ENCODE measurements around the gene NNT. TPM values are rescaled to one million over a fixed set of nuclear protein-coding genes. Genes with fewer than 3 reads are reported as not detected.

Gene NNT
- total RNA-seq, 4 donors from 2014 or later = 52.0 to 91.1 (median 74.3) TPM

DNA sequence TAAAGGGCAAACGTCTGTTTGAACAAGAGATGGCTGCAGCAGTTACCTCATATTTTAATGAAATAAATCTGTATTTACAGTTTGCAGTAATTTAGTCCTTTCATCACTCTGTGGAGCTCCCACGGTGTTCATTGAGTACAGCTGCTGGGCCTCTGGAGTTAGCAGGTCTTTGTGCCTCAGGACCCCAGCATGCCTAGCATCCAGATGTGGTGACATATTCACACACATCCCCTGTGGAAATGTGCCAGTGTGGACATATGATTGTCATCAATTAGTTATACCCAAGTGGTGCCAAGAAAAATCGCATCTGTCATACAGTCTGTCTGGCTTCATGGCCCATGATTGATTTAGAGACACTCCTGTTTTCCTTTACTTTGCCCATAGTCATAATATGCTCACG, 77.3 kb downstream of the NNT start:
- no peak for ATAC-seq
- Histone ChIP-seq H3K36me3 (peaks cover 0 to 33% of the 10 kb centered on the region in 2 donors), H3K27me3 (no peaks in the 10 kb centered on the region), H3K9me3 (no peaks in the 10 kb centered on the region), H3K27ac (no peak overlapping the region), H3K4me3 (no peak overlapping the region), H3K4me1 (peaks cover 6 to 30% (median 14%) of the 10 kb centered on the region in 3 donors)
- WGBS, 2 donors (ENCODE audit: low coverage in 1 of 2) = 50 to 71% methylated on average over 4 of the region's 4 CpGs
- TF ChIP-seq POLR2A (IDR thresholded peaks at IDR 0.05) = no peak
- no peak for TF ChIP-seq POLR2AphosphoS5 (IDR thresholded peaks at IDR 0.05)
- TF ChIP-seq EP300 (IDR thresholded peaks at IDR 0.05) = no peak
- TF ChIP-seq CTCF (IDR thresholded peaks at IDR 0.05) = no peak

- H3K27me3 ChIP-seq = no peaks in the 10 kb centered on the region
- no peak for TF ChIP-seq POLR2A (IDR thresholded peaks at IDR 0.05)
- peak; percentile 31 for TF ChIP-seq POLR2AphosphoS5 (IDR thresholded peaks at IDR 0.05)
- peak; percentile 75 for ATAC-seq
- no peaks in the 10 kb centered on the region for H3K9me3 ChIP-seq
- H3K36me3 ChIP-seq = peaks cover 0 to 9% of the 10 kb centered on the region in 2 donors
- no peak overlapping the region for H3K4me3 ChIP-seq
- H3K4me1 ChIP-seq = peaks cover 6 to 35% (median 14%) of the 10 kb centered on the region in 3 donors
- WGBS, 2 donors (ENCODE audit: low coverage in 1 of 2) = 45 to 56% methylated on average over 4 of the region's 4 CpGs
- H3K27ac ChIP-seq = peak overlapping the region; percentile 18 to 73 (median 66)
These were observed 81.0 kb downstream of the NNT start for GRCh38 chr5:43683884-43684471.

DNA sequence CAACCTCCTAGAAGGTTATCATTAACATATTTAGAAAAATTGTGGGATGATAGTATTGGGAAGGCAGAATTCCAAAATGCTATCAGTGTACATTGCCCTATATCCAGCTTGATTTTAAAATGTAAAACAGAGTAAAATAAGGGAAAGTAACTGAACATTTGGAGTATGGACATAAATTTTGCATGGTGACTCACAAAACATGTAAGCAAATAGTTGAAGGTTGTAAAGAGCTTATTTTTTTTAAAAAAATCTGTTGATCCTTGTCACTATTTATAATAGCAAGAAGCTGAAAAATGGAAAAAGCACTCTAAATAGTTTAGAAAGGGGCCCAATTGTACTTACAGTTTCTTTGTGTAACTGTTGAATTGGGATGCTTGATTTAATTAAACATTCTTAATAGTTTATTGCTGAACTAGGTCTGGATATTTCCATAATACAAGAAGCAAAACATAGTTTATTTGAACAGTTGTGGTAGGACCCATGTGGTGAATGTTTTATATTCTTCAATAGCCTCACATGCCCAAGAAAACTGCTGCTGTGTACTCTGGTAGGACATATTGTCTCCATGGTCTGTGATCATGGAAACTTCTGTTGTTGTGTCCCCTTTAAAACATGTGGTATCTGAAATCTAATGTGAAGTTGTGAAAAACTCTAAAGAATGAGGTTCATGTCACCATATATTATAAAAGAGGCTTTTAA, 82.4 kb downstream of the NNT start:
- H3K27me3 ChIP-seq = no peaks in the 10 kb centered on the region
- TF ChIP-seq POLR2AphosphoS5 (IDR thresholded peaks at IDR 0.05) (no peak), POLR2A (IDR thresholded peaks at IDR 0.05) (no peak), EP300 (IDR thresholded peaks at IDR 0.05) (no peak), CTCF (IDR thresholded peaks at IDR 0.05) (no peak)
- H3K4me1 ChIP-seq = peaks cover 6 to 32% (median 14%) of the 10 kb centered on the region in 3 donors
- ATAC-seq = no peak
- H3K27ac ChIP-seq = peak overlapping the region in 2 of 4 donors; percentile 70 to 73
- H3K4me3 ChIP-seq = no peak overlapping the region
- peaks cover 0 to 12% of the 10 kb centered on the region in 2 donors for H3K36me3 ChIP-seq
- H3K9me3 ChIP-seq = no peaks in the 10 kb centered on the region

GRCh38 chr5:43687275-43687674, 84.3 kb downstream of the NNT start:
- Histone ChIP-seq H3K9me3 (no peaks in the 10 kb centered on the region), H3K27ac (no peak overlapping the region), H3K4me3 (no peak overlapping the region), H3K36me3 (peaks cover 0 to 6% of the 10 kb centered on the region in 2 donors), H3K27me3 (no peaks in the 10 kb centered on the region), H3K4me1 (peaks cover 6 to 31% (median 14%) of the 10 kb centered on the region in 3 donors)
- no peak for TF ChIP-seq POLR2A (IDR thresholded peaks at IDR 0.05)
- TF ChIP-seq EP300 (IDR thresholded peaks at IDR 0.05) = no peak
- no peak for TF ChIP-seq CTCF (IDR thresholded peaks at IDR 0.05)
- TF ChIP-seq POLR2AphosphoS5 (IDR thresholded peaks at IDR 0.05) = no peak
- ATAC-seq = no peak
- 72 to 81% methylated on average over 3 of the region's 3 CpGs for WGBS, 2 donors (ENCODE audit: low coverage in 1 of 2)

DNA sequence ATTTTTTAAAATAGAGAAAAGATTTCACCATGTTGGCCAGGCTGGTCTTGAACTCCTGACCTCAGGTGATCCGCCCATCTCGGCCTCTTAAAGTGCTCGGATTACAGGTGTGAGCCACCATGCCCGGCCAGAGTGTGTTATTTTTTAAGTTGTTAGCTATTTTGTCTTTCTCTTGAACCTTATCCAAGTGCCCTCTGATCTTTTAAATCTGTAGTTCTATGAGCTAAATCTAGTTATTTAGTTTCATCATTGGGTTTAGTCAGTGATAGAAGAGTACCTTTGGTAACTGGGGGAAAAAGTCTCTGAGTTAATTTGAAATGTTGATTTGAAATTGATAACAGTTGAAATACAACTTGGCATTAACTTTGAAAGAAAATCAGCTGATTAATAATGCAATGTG, 88.3 kb downstream of the NNT start:
- no peak for ATAC-seq
- H3K36me3 ChIP-seq = peaks cover 0 to 10% of the 10 kb centered on the region in 2 donors
- no peak overlapping the region for H3K27ac ChIP-seq
- H3K9me3 ChIP-seq = no peaks in the 10 kb centered on the region
- peaks cover 0 to 12% (median 0%) of the 10 kb centered on the region in 3 donors for H3K4me1 ChIP-seq
- H3K27me3 ChIP-seq = no peaks in the 10 kb centered on the region
- TF ChIP-seq POLR2AphosphoS5 (IDR thresholded peaks at IDR 0.05) = no peak
- TF ChIP-seq CTCF (IDR thresholded peaks at IDR 0.05) = no peak
- TF ChIP-seq POLR2A (IDR thresholded peaks at IDR 0.05) = no peak
- TF ChIP-seq EP300 (IDR thresholded peaks at IDR 0.05) = no peak
- 83 to 93% methylated on average over 4 of the region's 4 CpGs for WGBS, 2 donors (ENCODE audit: low coverage in 1 of 2)
- no peak overlapping the region for H3K4me3 ChIP-seq
